GM12878 (cell line): ENCODE data around the gene PTPDC1. TPM values are rescaled to one million over a fixed set of nuclear protein-coding genes. Genes with fewer than 3 reads are reported as not detected.

Experiments used
- ATAC-seq: fragments of 200-7000 bp; cut with Tn5 transposase; 3 replicates; pipeline ENCODE4 v1.9.1; 2020; ENCODE audit warnings: mild to moderate bottlenecking, moderate library complexity
- BruUV-seq: library from RNA; stranded (reverse); fragments of 400-500 nt; replicated peaks from 2 replicates; lab custom pipeline; 2021; lab: Mats Ljungman, UMichigan
- CTCF ChIA-PET: fragments of 300-600 bp; sonication (Branson Sonifier 250); formaldehyde crosslinking; extraction: SDS; loops from one replicate; lab custom pipeline; 2021; ENCODE audit warnings: inconsistent platforms; lab: Yijun Ruan, JAX
- POLR2A ChIA-PET: fragments of 350-600 bp; formaldehyde crosslinking; extraction: SDS; loops from one replicate; lab custom pipeline; 2021; ENCODE audit warnings: inconsistent platforms; lab: Charles Lee
- RAD21 ChIA-PET: fragments of 300-600 bp; sonication (Branson Sonifier 250); formaldehyde crosslinking; loops from one replicate; lab custom pipeline; 2023; ENCODE audit warnings: antibody characterized with exemption; ENCODE audit not compliant: unreplicated experiment; lab: Charles Lee
- SMC1A ChIA-PET: fragments of 300-600 bp; sonication (Branson Sonifier 250); formaldehyde crosslinking; loops from one replicate; lab custom pipeline; 2023; ENCODE audit not compliant: unreplicated experiment, uncharacterized antibody; lab: Charles Lee
- DNase-seq: peaks from one replicate; pipeline ENCODE4 v3.0.0-alpha.2; 2011; ENCODE audit warnings: low read depth, low spot score
- FAIRE-seq: peaks from 3 replicates; lab custom pipeline; 2011; peaks lifted over from hg19 to GRCh38; lab: Jason Lieb, UNC
- H2AFZ ChIP-seq: 2 replicates; pipeline ENCODE4 v1.6.0; 2011; ENCODE audit warnings: low read depth, low read length, control low read depth; ENCODE audit not compliant: control insufficient read depth
- H3K27ac ChIP-seq: 2 replicates; pipeline ENCODE4 v1.5.1; 2011; ENCODE audit warnings: control low read depth; ENCODE audit not compliant: control insufficient read depth, insufficient read depth
- H3K27me3 ChIP-seq, 2 experiments: replicated peaks in 1 of 2; 2 replicates each; pipeline versions ENCODE4 v1.6.0 to v1.6.1; 2011; ENCODE audit warnings: low read length in 1 of 2; ENCODE audit not compliant: control insufficient read depth in 2 of 2, insufficient read depth in 2 of 2
- H3K36me3 ChIP-seq, 2 experiments: 2 replicates each; pipeline ENCODE4 v1.5.1; 2011; ENCODE audit warnings: low read length in 1 of 2; ENCODE audit not compliant: control insufficient read depth in 2 of 2, insufficient read depth in 2 of 2
- H3K4me1 ChIP-seq: 2 replicates; pipeline ENCODE4 v1.6.1; 2011; ENCODE audit warnings: mild to moderate bottlenecking, low read length, moderate library complexity, mixed read lengths; ENCODE audit not compliant: control insufficient read depth, insufficient read depth
- H3K4me2 ChIP-seq: 2 replicates; pipeline ENCODE4 v1.6.0; 2011; ENCODE audit warnings: control low read depth; ENCODE audit not compliant: control insufficient read depth, insufficient read depth
- H3K4me3 ChIP-seq: fragments of 200-600 bp; sonication (generic); 2 replicates; pipeline ENCODE4 v1.5.1; 2016
- H3K79me2 ChIP-seq: 2 replicates; pipeline ENCODE4 v1.6.0; 2011; ENCODE audit warnings: low read length; ENCODE audit not compliant: control insufficient read depth, insufficient read depth
- H3K9ac ChIP-seq: 2 replicates; pipeline ENCODE4 v1.8.0; 2011; ENCODE audit warnings: low read length, control low read depth, mixed read lengths; ENCODE audit not compliant: control insufficient read depth, insufficient read depth
- H3K9me3 ChIP-seq: replicated peaks from 3 replicates; pipeline ENCODE4 v1.5.1; 2011; ENCODE audit warnings: mild to moderate bottlenecking, low read length; ENCODE audit not compliant: control insufficient read depth, insufficient read depth
- H4K20me1 ChIP-seq: 2 replicates; pipeline ENCODE4 v1.6.0; 2011; ENCODE audit not compliant: control insufficient read depth, insufficient read depth
- BCL3 ChIP-seq: IDR thresholded peaks from 2 replicates; pipeline ENCODE4 v1.6.1; 2011; ENCODE audit warnings: borderline replicate concordance, low read depth, mild to moderate bottlenecking, moderate library complexity, low read length; ENCODE audit not compliant: insufficient read depth, poor library complexity, severe bottlenecking
- BMI1 ChIP-seq: fragments of 450-650 bp; IDR thresholded peaks from 2 replicates; pipeline ENCODE4 v1.6.1; 2016; ENCODE audit warnings: mild to moderate bottlenecking, moderate library complexity, borderline replicate concordance
- E2F4 ChIP-seq: IDR thresholded peaks from 2 replicates; pipeline ENCODE4 v1.6.1; 2012; ENCODE audit warnings: low read depth, low read length, improper control_type of control experiment
- EP300 ChIP-seq, 2 experiments: fragments of 150-350 bp in 1 of 2; IDR thresholded peaks; 2 replicates each; pipeline ENCODE4 v1.6.1; 2011 to 2012; ENCODE audit warnings: low read depth in 2 of 2, low read length in 2 of 2, borderline replicate concordance in 1 of 2, improper control_type of control experiment in 1 of 2, inconsistent platforms in 1 of 2; ENCODE audit not compliant: control insufficient read depth in 1 of 2
- HDGF ChIP-seq: fragments of 450-650 bp; IDR thresholded peaks from 2 replicates; pipeline ENCODE4 v1.6.1; 2016; ENCODE audit warnings: antibody characterized with exemption
- KDM1A ChIP-seq: fragments of 200-600 bp; sonication (generic); IDR thresholded peaks from 2 replicates; pipeline ENCODE4 v1.6.1; 2016; ENCODE audit warnings: borderline replicate concordance
- MYB ChIP-seq: fragments of 150-350 bp; IDR thresholded peaks from 2 replicates; pipeline ENCODE4 v1.6.1; 2014; ENCODE audit warnings: mild to moderate bottlenecking, low read depth, low read length, borderline replicate concordance
- NFYB ChIP-seq: IDR thresholded peaks from 2 replicates; pipeline ENCODE4 v1.6.1; 2011; ENCODE audit warnings: low read depth, mild to moderate bottlenecking, low read length, improper control_type of control experiment, moderate library complexity; ENCODE audit not compliant: insufficient read depth
- PBX3 ChIP-seq: IDR thresholded peaks from 2 replicates; pipeline ENCODE4 v1.6.1; 2011; ENCODE audit warnings: mild to moderate bottlenecking, low read depth, low read length, moderate library complexity; ENCODE audit not compliant: insufficient replicate concordance
- POU2F2 ChIP-seq: IDR thresholded peaks from 3 replicates; pipeline ENCODE4 v1.6.1; 2011; ENCODE audit warnings: low read depth, mild to moderate bottlenecking, low read length, borderline replicate concordance
- RELA ChIP-seq: fragments of 450-650 bp; IDR thresholded peaks from 2 replicates; pipeline ENCODE4 v1.8.0; 2014; ENCODE audit warnings: borderline replicate concordance; ENCODE audit not compliant: partially characterized antibody
- TAF1 ChIP-seq: IDR thresholded peaks from 2 replicates; pipeline ENCODE4 v1.6.1; 2011; ENCODE audit warnings: mild to moderate bottlenecking, low read depth, low read length, borderline replicate concordance
- USF1 ChIP-seq: IDR thresholded peaks from 2 replicates; pipeline ENCODE4 v1.6.1; 2011; ENCODE audit warnings: borderline replicate concordance, low read depth, mild to moderate bottlenecking, moderate library complexity, mixed read lengths, low read length; ENCODE audit not compliant: insufficient read depth; ENCODE audit errors: extremely low read length
- YY1 ChIP-seq: IDR thresholded peaks from 2 replicates; pipeline ENCODE4 v1.6.1; 2011; ENCODE audit warnings: low read depth, mild to moderate bottlenecking, low read length
- WGBS: methylation state at CpG from one replicate; pipeline ENCODE4 v1.1.6; 2016; ENCODE audit warnings: low lambda C conversion rate; ENCODE audit not compliant: insufficient replicate concordance, insufficient coverage; ENCODE audit errors: missing lambda C conversion rate; 5-methylcytosine and 5-hydroxymethylcytosine counted together
- in situ Hi-C: fragments of 300-500 bp; cut with MboI; formaldehyde crosslinking; loops from 9 replicates; pipeline ENCODE4 v1.14.3; 2018; ENCODE audit warnings: mixed read lengths
- intact Hi-C: fragments of 100-400 bp; cut with micrococcal nuclease; formaldehyde crosslinking; loops from one replicate; pipeline ENCODE4 v1.14.2; 2022; ENCODE audit not compliant: unreplicated experiment
- polyA plus RNA-seq, 11 experiments: library from polyadenylated mRNA; depleted of rRNA in 4 of 11; unstranded in 6 of 11; stranded (reverse) in 5 of 11; fragments of >200 nt; fragmentation: Nextera tagmentation in 4 of 11; fragmentation: Illumina TruSeq in 1 of 11; extraction: Ambion mirVana in 4 of 11; extraction: Trizol in 1 of 11; gene quantifications; 1 replicate in 1 of 11; 2 replicates in 10 of 11; pipeline versions ENCODE4 v1.2.1 to v1.2.3, GENCODE V29; 2011 to 2016; ENCODE audit warnings: inconsistent platforms in 2 of 11, missing spikeins in 2 of 11, low read depth in 1 of 11
- total RNA-seq, 4 experiments: library from RNA; depleted of rRNA in 3 of 4; stranded (reverse); fragments of >200 nt in 3 of 4; fragmentation: Illumina TruSeq in 1 of 4; extraction: Trizol in 1 of 4; gene quantifications; 2 replicates each; pipeline versions ENCODE4 v1.2.1 to v1.2.3, GENCODE V29; 2013 to 2021

Gene PTPDC1
- total and polyA plus RNA-seq, 10 of the 15 experiments (the other 5 are each of a cell fraction or from before 2014, with no cell fraction given) = 1.2 to 4.5 (median 2.9) TPM

- no peak for FAIRE-seq
- RAD21 ChIA-PET = no interaction called here
- no peaks in the 10 kb centered on the region for H3K27me3 ChIP-seq
- DNase-seq = no peak
- H3K9me3 ChIP-seq = no peaks in the 10 kb centered on the region; the same call in 2 of the 3 replicates
- intact Hi-C loops (no loop called here), in situ Hi-C loops (no loop called here)
- H3K4me3 ChIP-seq = no peak overlapping the region
- SMC1A ChIA-PET = interaction anchor here (0.6 kb wide), 1 partner anchor 179 kb away, joined by 3 read pairs; no protein-coding TSS in a partner anchor
- BruUV-seq = no TSS peak
- no peak for TF ChIP-seq EP300 (IDR thresholded peaks at IDR 0.05; ENCODE audit: borderline replicate concordance in 1 of 2, control insufficient read depth in 1 of 2, low read depth in 2 of 2, low read length in 2 of 2)
- no peak for TF ChIP-seq YY1
- TF ChIP-seq HDGF = no peak
- no peak for TF ChIP-seq POU2F2
- TF ChIP-seq KDM1A = no peak
- TF ChIP-seq PBX3 = no peak
- no peak for TF ChIP-seq TAF1
- no peak for TF ChIP-seq NFYB
- TF ChIP-seq MYB = no peak
- TF ChIP-seq USF1 = no peak
- no peak for TF ChIP-seq BCL3
- no peak for TF ChIP-seq BMI1
- no peak for TF ChIP-seq E2F4
- no peak for TF ChIP-seq RELA
- H3K4me2 ChIP-seq = no peak overlapping the region
- POLR2A ChIA-PET = interaction anchor here (0.5 kb wide), 1 partner anchor 350 kb away, joined by 5 read pairs; no protein-coding TSS in a partner anchor
- no peaks in the 10 kb centered on the region for H3K79me2 ChIP-seq
- 74% methylated on average over 5 of the region's 5 CpGs for WGBS
- CTCF ChIA-PET = interaction anchor here (0.5 to 1.1 kb wide), 2 partner anchors 12 to 15 kb away, joined by 3 to 5 read pairs; no protein-coding TSS in a partner anchor
- ATAC-seq = no peak
- H3K4me1 ChIP-seq = no peaks in the 10 kb centered on the region
- H4K20me1 ChIP-seq = no peaks in the 10 kb centered on the region
- no peak overlapping the region for H3K9ac ChIP-seq
- H2AFZ ChIP-seq = no peak overlapping the region
- H3K36me3 ChIP-seq = no peaks in the 10 kb centered on the region
- H3K27ac ChIP-seq = no peak overlapping the region
Observed at GRCh38 chr9:94120854-94121376, 36.7 kb downstream of the PTPDC1 start.
